Amygdala (tissue), 56 donors: ENCODE results near the gene HIVEP1.

ENCODE experiments used
- DNase-seq, 56 donors: peaks; one replicate each; lab custom pipeline; 2025; lab: John Stamatoyannopoulos, UW

HIVEP1 gene

GRCh38 chr6:12111363-12111670 lies 99.2 kb downstream of the HIVEP1 start:
- no peak for DNase-seq

DNA sequence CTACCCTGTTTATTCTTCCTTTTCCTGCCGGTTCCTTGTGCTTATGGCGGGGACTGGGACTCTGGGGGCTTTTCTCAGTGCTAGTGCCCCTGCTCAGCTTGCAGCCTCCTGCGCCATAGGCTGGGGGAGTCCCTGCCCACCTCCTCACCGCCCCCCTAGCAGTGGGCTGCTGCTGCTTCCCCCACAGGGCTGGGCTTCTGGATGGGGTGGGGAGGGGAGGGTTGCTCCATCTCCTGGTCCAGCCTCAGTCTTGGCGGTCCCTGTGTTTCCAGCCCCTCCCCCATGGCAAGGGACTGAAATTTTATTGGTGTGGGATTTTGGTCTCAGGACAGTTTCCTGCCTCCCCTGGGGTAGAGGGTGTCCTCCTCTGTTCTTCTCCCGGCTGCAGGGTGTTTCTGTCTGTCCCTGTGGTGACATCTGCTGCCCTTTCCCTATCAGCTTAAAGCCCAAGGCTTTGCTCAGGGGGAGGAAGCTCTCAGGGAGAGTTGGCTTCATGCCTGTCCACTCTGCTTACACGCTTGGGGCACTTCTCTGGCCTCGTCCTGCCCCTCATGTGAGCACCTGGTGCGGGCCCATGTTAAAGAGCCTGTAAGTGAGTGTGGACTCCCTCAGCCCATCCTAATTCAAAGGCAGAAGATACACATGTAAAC lies 100.6 kb downstream of the HIVEP1 start:
- DNase-seq: no peak

GRCh38 chr6:12113190-12113577 lies 101.1 kb downstream of the HIVEP1 start:
- DNase-seq: no peak

DNA sequence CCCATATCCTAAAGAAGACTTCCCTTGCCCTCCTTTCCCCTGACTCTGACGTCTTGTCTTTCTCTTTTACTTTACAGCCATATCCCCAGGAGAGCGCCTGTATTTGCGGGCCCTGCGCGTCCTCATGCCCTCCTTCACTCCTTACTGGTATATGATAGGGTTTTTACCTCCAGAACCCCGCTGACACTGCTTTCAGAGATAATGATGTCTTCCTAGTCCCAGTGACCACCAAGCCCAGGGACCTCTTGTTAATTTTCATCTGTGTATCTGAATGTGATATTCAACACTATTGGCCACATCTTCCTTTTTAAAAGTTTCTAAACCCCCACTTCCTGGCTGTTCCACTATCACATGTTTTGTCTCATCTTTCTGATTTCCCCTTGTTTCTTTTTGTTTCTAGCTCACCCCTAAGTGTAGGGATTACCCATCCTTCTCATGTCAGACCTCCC lies 102.0 kb downstream of the HIVEP1 start:
- no peak for DNase-seq

GRCh38 chr6:12115001-12115400 lies 102.9 kb downstream of the HIVEP1 start:
- DNase-seq: no peak

DNA sequence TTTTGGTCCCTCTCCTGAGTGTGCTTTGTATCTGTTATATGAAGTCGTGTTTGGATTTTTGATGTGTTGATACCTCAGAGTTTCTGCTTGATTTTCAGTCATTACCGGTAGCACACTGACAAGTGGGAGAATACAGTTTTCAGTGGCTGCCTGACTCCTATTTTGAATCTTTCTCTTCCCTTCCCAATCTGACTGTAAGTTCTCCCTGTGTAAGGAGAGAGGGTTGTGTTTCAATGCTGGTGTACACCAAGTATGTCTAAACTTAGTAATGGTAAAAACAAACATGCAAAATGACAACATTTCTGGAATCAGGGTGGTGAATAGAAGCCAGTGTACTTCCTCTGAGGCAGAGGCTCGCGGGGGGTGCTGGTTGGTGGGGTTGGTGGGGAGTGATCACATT lies 103.4 kb downstream of the HIVEP1 start:
- no peak for DNase-seq

DNA sequence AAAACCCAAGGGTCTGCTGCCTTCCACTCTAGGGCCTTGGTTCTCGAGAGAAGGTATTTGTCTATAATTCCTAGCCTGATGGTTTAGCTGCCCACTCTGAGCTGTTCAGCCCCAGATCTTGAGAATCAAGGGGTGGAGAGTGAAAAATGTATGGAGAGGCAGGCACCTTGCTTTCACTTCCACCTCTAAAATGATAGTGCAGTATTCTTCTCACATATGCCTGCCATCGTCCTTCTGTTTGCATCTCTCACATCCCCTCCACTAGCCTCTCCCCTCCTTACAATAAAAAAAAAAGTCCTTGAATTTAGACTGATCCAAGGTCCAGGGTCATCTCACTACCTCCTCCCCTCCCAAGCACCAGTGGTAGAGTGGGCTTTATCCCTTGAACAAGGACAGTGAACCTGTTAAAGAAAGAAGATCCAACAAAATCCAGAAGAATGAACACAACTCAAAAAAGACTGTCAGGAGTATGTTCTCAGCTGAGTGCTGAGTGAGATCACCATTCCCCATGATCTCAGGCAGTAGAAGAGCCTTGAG lies 104.2 kb downstream of the HIVEP1 start:
- no peak for DNase-seq

DNA sequence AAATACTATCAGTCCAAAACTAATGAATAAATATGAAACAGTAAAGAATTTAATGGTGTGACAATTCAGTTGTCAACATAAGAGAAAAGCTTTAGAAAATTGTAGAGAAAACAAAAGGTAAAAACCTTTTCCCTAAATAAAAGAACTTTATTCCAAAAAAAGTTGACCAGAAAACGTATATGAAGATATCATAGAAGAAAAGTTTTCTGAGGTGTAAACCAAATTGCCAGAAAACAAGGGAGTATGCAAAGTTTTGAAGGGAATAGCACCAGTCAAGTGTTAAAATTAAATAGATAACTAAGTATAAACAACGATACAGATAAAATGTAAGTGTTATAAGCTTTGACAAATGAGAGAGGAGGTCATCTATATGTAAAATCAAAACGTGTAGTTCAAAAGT lies 104.9 kb downstream of the HIVEP1 start:
- no peak for DNase-seq

DNA sequence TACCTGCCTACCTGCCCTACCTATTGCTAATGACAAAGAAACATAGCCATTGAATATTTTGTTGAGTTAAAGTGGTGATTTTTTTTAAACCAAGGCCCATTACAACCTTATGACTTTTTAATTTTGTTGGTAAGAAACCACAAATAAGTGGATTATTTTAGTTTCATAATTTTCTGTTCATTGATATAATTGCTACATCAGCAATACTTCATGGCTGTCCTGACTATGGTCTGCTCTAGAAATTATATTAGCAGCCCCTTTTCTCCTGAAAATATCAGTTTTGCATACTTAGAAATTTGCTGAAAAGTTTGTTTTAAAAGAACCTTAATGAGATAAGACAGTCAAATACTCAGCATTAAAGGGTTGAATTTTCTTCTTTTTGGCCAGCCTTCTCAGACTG lies 106.5 kb downstream of the HIVEP1 start:
- no peak for DNase-seq

DNA sequence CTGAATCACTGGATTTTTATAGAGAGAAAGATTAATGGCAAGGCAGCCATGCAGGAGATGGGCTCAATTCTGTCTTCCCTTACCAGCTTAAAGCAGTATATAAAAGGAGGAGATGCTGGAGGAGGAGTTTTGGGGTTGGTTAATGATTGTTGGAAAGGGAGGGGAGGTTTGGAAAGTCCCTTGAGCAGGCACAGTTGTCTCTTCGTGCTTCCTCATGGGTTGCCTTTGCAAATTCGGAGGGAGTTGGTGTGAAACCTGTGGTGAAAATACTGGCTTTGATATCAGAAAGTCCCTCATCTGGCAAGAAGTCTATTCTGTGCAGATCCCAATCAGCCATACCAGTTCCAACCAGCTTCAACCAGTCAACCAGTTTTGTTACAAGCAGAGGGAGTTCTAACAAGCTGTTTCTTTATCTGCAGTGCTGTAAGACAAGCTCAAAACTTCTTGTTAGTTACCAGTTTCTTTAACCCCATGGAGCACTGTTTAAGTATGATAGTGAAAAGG lies 107.0 kb downstream of the HIVEP1 start:
- DNase-seq: no peak

DNA sequence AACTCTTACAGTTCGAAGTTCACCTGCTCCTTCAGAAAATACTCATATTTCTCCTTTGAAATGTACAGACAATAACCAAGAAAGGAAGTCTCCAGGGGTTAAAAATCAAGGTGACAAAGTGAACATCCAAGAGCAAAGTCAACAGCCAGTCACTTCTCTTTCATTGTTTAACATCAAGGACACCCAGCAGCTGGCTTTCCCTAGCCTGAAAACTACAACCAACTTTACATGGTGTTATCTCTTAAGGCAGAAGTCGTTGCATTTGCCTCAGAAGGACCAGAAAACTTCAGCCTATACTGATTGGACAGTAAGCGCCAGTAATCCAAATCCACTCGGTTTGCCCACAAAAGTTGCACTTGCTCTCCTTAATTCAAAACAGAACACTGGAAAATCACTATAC lies 113.3 kb downstream of the HIVEP1 start:
- DNase-seq: no peak

- no peak for DNase-seq
These were observed 113.9 kb downstream of the HIVEP1 start for GRCh38 chr6:12126051-12126450.

DNA sequence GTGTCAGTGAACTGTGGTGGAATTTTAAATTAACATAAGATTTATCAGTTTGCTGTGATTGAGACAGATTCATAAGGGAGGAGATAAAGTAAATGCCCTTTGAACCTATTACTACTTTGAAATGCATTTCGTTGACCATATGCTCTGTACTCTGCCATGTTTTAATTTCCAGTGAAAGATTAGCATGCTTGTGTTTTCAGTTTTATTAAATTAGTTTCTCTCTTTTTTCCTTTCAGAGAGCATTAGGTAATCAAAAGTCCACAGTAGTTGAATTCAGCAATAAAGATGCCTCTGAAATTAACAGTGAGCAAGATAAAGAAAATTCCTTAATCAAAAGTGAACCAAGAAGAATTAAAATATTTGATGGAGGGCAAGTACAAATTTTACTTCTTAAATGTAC lies 117.4 kb downstream of the HIVEP1 start:
- DNase-seq: no peak

- no peak for DNase-seq
These were observed 120.5 kb downstream of the HIVEP1 start for GRCh38 chr6:12132351-12133222.

- DNase-seq: no peak
These were observed 122.5 kb downstream of the HIVEP1 start for GRCh38 chr6:12134581-12134980.

DNA sequence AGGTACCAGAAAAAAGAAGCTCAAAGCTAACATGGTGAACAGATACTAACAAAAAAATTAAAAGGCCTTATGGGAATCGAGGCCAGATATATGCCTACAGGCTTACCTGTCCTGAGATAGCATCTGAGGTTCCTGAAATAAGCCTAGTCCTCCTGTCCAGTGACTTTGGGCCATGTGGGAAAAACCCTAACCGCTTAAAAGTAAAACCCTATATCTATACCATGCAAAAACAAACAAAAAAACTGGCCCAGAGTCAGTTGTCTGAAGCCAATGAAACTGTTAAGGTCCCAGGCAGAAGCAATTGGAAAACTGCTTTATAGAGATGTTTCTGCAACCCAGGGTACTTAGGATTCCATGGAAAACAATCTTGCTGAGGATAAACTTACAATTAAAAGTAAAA lies 122.9 kb downstream of the HIVEP1 start:
- DNase-seq: no peak

DNA sequence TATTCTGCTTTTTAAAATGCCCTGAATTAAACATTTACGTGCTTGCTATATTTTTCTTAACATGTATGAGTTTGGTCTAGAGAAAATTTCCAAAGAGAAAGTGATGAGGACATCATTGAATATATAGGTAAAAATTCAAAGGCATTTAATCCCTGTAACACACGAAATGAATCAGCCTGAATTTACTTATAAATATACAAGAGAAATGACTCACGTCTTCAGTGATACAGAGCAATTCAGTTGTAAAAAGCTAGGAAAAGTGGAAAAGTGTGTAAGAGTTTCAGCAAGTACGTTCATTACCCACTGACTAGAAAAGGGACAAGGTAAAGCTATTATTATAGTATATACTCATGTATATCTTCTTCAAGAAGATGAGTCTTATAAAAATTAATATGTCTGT lies 124.8 kb downstream of the HIVEP1 start:
- DNase-seq: no peak

- DNase-seq: peak in 16 of 56 donors; percentile 5 to 64 (median 24)
These were observed 125.4 kb downstream of the HIVEP1 start for GRCh38 chr6:12137480-12137879.

DNA sequence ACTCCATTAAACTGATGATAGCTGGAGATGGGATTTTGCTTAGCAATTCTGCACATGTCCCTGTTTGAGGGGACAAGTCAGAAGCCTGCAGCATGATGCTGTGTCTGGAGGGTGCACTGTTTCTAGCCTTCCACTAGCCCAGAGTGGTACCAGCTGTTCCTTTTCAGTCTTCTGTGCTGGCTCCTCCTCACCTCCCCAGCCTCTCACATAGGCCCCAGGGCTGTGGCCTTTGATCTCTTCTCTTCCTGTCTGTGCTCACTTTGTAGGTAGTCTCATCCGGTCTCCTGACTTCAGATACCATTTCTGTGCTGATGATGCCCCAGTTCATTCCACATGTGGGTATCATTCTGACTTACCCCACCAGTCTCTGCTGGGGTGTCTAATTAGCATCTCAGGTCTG lies 126.3 kb downstream of the HIVEP1 start:
- no peak for DNase-seq

DNA sequence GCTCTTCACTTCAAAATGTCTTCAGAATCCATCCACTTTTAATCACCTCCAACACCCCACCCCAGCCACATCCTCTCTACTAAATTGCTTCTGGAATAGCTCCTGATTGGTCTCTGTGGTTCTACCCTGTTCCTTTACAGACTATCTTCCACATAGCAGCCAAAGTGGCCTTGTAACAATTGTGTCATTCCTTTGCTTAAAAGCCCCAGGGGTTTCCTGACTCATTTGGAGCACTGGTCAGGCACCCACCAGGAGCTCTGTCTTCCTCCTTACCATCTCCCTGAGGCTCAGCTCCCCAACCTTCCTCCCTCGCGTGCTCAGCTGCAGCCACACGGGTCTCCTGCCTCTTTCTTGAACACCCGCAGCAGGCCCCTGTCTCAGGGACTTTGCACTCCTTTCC lies 126.8 kb downstream of the HIVEP1 start:
- no peak for DNase-seq

DNA sequence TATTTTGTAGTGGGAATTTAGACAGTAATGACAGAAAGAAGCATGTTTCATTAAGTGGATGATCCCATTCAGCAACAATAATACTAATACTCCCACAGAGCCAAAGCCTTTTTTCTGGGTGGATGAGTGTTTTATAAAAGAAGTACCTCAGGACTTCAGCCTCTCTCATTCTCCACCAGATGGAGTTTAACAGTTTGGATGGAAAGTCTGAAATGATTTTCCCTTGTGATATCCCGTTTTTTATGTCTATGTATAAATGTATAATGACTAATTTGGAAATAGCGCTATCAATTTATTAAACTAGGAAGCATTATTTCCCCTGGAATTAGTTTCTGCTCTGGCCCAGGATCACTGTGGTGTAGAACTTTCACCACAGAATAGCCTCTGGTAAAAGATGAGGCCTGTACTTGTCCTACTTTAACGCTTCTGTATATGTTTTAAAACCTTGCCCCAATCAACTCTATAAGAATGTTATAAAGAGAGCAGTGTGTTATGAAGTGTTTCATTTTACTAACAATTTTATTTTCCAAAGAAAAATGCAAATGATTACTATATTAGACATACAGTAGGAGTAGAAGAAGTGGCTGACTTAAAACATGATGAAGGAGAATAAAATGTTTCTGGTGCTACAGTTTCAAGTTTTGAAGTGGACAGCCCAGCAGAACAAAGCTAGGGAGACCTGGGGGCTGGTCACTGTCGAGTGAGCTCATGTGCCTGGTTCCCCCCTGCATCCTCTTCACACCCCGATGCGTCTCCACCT lies 135.6 kb downstream of the HIVEP1 start:
- no peak for DNase-seq
